AG04449 (cell line): ENCODE results near the gene LDLRAD2.
A peak's percentile ranks its signal among the peaks of the same experiment; 100 is the strongest.

ENCODE experiments used
- CTCF ChIA-PET: fragments of 350-600 bp; formaldehyde crosslinking; extraction: SDS; loops from one replicate; lab custom pipeline; 2021; ENCODE audit warnings: antibody characterized with exemption; lab: Yijun Ruan, JAX
- POLR2A ChIA-PET: fragments of 400-600, 350-600 bp; formaldehyde crosslinking; extraction: SDS; loops from one replicate; lab custom pipeline; 2020; ENCODE audit warnings: antibody characterized with exemption, inconsistent platforms; lab: Yijun Ruan, JAX
- DNase-seq: peaks from one replicate; pipeline ENCODE4 v3.0.0-alpha.2; 2010; ENCODE audit warnings: low read depth, low spot score
- H3K4me3 ChIP-seq: 2 replicates; pipeline ENCODE4 v1.5.1; 2011; ENCODE audit warnings: low read depth, mild to moderate bottlenecking, control low read depth, low read length
- TF ChIP-seq, protein P1 (sequence below): IDR thresholded peaks from one replicate; pipeline ENCODE4 v1.5.1; 2011; ENCODE audit warnings: mild to moderate bottlenecking, moderate library complexity, low read length, control low read depth, inconsistent platforms; ENCODE audit not compliant: insufficient read depth; ENCODE audit errors: missing control alignments

The LDLRAD2 gene

GRCh38 chr1:21857142-21857839, 45.2 kb downstream of the LDLRAD2 start:
- POLR2A ChIA-PET = no interaction called here
- no peak overlapping the region for H3K4me3 ChIP-seq
- CTCF ChIA-PET = interaction anchor here (1.2 to 2.0 kb wide), 2 partner anchors 12 to 106 kb away, joined by 3 to 9 read pairs; no protein-coding TSS in a partner anchor
- DNase-seq = no peak
- TF ChIP-seq, protein P1, sequence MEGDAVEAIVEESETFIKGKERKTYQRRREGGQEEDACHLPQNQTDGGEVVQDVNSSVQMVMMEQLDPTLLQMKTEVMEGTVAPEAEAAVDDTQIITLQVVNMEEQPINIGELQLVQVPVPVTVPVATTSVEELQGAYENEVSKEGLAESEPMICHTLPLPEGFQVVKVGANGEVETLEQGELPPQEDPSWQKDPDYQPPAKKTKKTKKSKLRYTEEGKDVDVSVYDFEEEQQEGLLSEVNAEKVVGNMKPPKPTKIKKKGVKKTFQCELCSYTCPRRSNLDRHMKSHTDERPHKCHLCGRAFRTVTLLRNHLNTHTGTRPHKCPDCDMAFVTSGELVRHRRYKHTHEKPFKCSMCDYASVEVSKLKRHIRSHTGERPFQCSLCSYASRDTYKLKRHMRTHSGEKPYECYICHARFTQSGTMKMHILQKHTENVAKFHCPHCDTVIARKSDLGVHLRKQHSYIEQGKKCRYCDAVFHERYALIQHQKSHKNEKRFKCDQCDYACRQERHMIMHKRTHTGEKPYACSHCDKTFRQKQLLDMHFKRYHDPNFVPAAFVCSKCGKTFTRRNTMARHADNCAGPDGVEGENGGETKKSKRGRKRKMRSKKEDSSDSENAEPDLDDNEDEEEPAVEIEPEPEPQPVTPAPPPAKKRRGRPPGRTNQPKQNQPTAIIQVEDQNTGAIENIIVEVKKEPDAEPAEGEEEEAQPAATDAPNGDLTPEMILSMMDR = no peak

- POLR2A ChIA-PET = no interaction called here
- TF ChIP-seq, protein P1 = no peak
These were observed 46.0 kb downstream of the LDLRAD2 start for GRCh38 chr1:21857840-21858670.

GRCh38 chr1:21859669-21860179, 47.7 kb downstream of the LDLRAD2 start:
- DNase-seq = no peak
- TF ChIP-seq, protein P1 = no peak
- ChIA-PET POLR2A (no interaction called here), CTCF (interaction anchor here (0.6 to 1.2 kb wide), 3 partner anchors 11 to 103 kb away, joined by 3 to 5 read pairs (median 3); no protein-coding TSS in a partner anchor)
- no peak overlapping the region for H3K4me3 ChIP-seq

More at GRCh38 chr1:21857840-21858670, 46.0 kb downstream of the LDLRAD2 start:
- no peak overlapping the region for H3K4me3 ChIP-seq
- no peak for DNase-seq
- CTCF ChIA-PET = interaction anchor here (1.2 to 2.0 kb wide), 2 partner anchors 11 to 106 kb away, joined by 3 to 9 read pairs; no protein-coding TSS in a partner anchor

DNA sequence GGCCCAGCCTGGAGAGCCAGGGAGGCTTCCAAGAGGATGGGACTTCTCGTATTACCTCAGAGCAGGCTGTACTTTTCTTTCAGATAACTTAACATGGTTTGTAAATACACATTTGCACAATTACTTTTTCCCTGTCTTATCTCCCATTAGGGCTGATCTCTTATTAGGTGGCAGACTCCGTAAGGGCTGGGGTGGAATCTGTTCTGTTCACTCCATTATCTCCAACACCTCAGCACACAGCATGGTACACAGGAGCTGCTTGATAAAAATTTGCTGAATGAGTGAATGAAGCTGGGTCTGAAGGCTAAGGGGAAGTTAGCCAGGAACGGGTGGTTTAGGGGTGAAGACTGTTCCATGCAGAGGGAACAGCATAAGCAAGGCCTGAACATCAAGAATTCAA, 48.9 kb downstream of the LDLRAD2 start:
- TF ChIP-seq, protein P1 = no peak
- ChIA-PET POLR2A (no interaction called here), CTCF (no interaction called here)
- H3K4me3 ChIP-seq = no peak overlapping the region
- DNase-seq = no peak

- DNase-seq = peak; percentile 33
- TF ChIP-seq, protein P1 = no peak
- no peak overlapping the region for H3K4me3 ChIP-seq
- POLR2A ChIA-PET = interaction anchor here (0.9 kb wide), 1 partner anchor 80 kb away, joined by 3 read pairs; no protein-coding TSS in a partner anchor
- CTCF ChIA-PET = interaction anchor here (0.7 to 1.3 kb wide), 2 partner anchors 101 to 102 kb away, joined by 3 read pairs; no protein-coding TSS in a partner anchor
These were observed 49.8 kb downstream of the LDLRAD2 start for GRCh38 chr1:21861602-21862429.
